ENCODE results near the gene CDYL. TPM values are rescaled to one million over a fixed set of nuclear protein-coding genes. Genes with fewer than 3 reads are reported as not detected.

CDYL gene
- total RNA-seq, 3 donors from 2014 or later = 58.9 to 74.9 (median 71.9) TPM

DNA sequence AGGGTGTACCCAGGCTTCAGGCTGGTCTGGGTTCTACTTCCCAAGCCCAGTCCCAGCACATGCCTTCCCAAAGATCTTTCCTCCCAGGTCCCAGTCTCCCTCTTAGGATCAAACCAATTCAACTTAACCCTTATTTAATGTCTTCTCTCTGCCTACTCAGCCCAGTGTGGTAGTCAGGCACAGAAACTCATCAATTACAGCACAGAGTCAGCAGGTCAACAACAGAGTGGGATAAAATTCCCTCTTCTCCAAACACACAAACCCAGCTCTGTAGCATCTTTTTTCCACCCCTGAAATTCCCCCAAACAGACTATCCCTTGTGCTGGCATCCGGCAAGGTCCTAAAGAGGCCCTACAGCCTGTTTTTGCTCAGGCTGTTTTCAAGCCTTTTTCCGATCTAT is 47.3 kb upstream of the CDYL start:
- H3K9me3 ChIP-seq = no peaks in the 10 kb centered on the region
- no peaks in the 10 kb centered on the region for H3K36me3 ChIP-seq (ENCODE audit: low read depth)
- TF ChIP-seq, protein P1, sequence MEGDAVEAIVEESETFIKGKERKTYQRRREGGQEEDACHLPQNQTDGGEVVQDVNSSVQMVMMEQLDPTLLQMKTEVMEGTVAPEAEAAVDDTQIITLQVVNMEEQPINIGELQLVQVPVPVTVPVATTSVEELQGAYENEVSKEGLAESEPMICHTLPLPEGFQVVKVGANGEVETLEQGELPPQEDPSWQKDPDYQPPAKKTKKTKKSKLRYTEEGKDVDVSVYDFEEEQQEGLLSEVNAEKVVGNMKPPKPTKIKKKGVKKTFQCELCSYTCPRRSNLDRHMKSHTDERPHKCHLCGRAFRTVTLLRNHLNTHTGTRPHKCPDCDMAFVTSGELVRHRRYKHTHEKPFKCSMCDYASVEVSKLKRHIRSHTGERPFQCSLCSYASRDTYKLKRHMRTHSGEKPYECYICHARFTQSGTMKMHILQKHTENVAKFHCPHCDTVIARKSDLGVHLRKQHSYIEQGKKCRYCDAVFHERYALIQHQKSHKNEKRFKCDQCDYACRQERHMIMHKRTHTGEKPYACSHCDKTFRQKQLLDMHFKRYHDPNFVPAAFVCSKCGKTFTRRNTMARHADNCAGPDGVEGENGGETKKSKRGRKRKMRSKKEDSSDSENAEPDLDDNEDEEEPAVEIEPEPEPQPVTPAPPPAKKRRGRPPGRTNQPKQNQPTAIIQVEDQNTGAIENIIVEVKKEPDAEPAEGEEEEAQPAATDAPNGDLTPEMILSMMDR (IDR thresholded peaks at IDR 0.05) = no peak
- no peak for ATAC-seq
- no peak for DNase-seq
- peaks cover 15% of the 10 kb centered on the region for H3K4me1 ChIP-seq (ENCODE audit: low read depth)
- no peak overlapping the region for H3K4me3 ChIP-seq
- intact Hi-C loops (cut with DNase I, micrococcal nuclease) = no loop called here

DNA sequence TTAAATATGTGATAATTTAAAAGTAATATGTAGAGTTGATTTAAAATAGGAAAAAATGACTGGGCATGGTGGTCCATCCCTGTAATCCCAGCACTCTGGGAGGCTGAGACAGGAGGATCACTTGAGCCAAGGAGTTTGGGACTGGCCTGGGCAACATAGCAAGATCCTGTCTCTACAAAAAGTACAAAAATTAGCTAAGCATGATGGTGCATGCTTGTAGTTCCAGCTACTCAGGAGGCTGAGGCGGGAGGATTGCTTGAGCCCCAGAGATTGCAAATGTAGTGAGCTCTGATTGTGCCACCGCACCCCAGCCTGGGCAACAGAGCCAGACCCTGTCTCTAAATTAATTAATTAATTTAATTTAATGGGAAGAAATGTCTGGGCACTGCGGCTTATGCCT is 44.2 kb upstream of the CDYL start:
- ATAC-seq = no peak

DNA sequence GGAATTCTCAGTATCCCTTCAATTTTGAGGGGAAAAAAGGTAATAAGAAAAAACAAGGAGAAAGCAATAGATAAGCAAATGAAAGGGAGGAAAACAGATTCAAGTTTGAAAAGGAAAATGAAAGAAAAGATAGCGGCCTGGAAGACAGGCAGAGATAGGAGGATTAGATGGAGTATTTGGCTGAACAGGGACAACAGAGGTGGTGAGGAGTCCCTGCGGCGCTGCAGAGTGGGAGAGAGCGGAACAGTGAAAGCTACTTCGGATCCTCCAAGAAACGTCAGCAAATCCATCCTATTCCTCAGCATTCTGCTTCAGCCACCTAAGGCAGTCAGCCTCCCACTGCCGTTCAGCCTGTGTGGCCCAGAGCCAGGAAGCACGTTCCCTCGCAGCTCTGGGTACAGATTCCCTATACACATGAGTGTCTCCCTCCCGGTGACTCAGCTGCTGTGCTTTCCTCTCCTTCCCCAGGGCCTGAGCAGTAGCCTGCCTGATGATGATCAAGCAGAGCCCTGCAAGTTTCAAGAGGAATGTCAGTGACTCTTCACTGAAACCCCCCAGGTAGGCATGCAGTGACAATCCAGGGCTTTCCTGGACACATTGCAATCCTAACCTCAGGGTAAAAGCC is 43.4 kb upstream of the CDYL start:
- Histone ChIP-seq H3K4me1 (ENCODE audit: low read depth) (peaks cover 8% of the 10 kb centered on the region), H3K36me3 (ENCODE audit: low read depth) (no peaks in the 10 kb centered on the region), H3K9me3 (no peaks in the 10 kb centered on the region), H3K4me3 (no peak overlapping the region)
- intact Hi-C loops (cut with DNase I, micrococcal nuclease) = no loop called here
- ATAC-seq (peak; percentile 73), DNase-seq (peak; percentile 27 to 55 (median 33))
- TF ChIP-seq, protein P1 (IDR thresholded peaks at IDR 0.05) = no peak

More for the DNA sequence above, 44.2 kb upstream of the CDYL start:
- intact Hi-C loops (cut with DNase I, micrococcal nuclease) = no loop called here
- H3K4me3 ChIP-seq = no peak overlapping the region
- no peaks in the 10 kb centered on the region for H3K36me3 ChIP-seq (ENCODE audit: low read depth)
- DNase-seq = no peak
- H3K4me1 ChIP-seq (ENCODE audit: low read depth) = peaks cover 15% of the 10 kb centered on the region
- no peaks in the 10 kb centered on the region for H3K9me3 ChIP-seq
- TF ChIP-seq, protein P1 (IDR thresholded peaks at IDR 0.05) = no peak

DNA sequence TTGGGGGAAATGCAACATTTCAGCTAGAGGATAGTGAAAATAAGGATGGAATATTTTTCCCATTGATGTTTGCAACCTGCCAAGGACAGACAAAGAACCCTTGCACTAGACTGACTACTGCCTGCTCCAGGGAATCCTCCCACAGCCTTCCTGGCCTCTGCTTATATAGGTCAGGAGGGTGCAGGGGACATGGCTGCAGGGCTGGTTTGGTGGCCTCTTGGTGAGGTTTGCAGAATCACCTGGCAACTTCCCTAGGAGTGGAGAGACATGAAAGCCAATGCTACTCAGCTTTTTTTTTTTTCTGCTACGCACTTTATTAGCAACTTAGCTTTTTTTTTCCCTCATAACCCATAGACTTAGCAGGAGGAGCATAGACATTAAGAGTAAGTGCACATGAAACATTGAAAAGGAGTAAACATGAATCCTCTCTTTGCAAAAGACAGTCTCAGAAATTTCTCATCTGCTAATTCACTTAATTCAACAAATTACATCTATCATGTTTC is 39.8 kb upstream of the CDYL start:
- H3K9me3 ChIP-seq = no peaks in the 10 kb centered on the region
- DNase-seq (no peak), ATAC-seq (no peak)
- H3K4me1 ChIP-seq (ENCODE audit: low read depth) = no peaks in the 10 kb centered on the region
- no peaks in the 10 kb centered on the region for H3K36me3 ChIP-seq (ENCODE audit: low read depth)
- no peak overlapping the region for H3K4me3 ChIP-seq
- TF ChIP-seq, protein P1 (IDR thresholded peaks at IDR 0.05) = no peak
- intact Hi-C loops (cut with DNase I, micrococcal nuclease) = no loop called here

DNA sequence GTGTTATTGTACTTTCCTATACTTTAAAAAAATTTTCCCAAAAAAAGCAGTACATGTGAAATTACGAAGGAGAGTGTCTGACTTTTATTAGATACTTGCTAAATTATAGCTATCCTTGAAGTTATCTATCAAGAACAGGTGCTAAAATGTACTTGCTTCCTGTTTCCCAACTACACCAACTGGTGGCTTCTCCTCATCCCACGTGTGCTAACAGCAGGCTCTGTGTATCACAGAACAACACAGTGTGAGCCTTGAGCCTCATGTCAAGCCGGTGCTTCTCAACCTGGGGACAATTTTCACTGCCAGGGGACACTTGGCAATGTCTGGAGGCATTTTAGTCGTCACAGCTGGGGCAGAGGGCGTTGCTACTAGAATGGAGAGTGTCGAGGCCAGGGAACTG is 36.2 kb upstream of the CDYL start:
- Histone ChIP-seq H3K9me3 (no peaks in the 10 kb centered on the region), H3K4me3 (no peak overlapping the region), H3K36me3 (ENCODE audit: low read depth) (no peaks in the 10 kb centered on the region), H3K4me1 (ENCODE audit: low read depth) (no peaks in the 10 kb centered on the region)
- DNase-seq = no peak
- no peak for ATAC-seq
- TF ChIP-seq, protein P1 (IDR thresholded peaks at IDR 0.05) = no peak
- intact Hi-C loops (cut with DNase I, micrococcal nuclease) = no loop called here
